Measurements from ENCODE around the gene FAM185A.
"Not testable (repeated sequence)": the region's sequence is repeated elsewhere in the genome, so short reads cannot be mapped to it uniquely, and the experiment has no call there.

The FAM185A gene

GRCh38 chr7:102748605-102749444 lies at the start of gene FAM185A:
Gene FAM185A, plus strand, starts transcription at chr7:102748999. Its CDS starts 209 bp downstream, at chr7:102749208.
- peak; percentile 90 for DNase-seq

- DNase-seq: not testable (repeated sequence)
Measured at GRCh38 chr7:102713011-102713690, 35.6 kb upstream of the FAM185A start.

- not testable (repeated sequence) for DNase-seq
Measured at GRCh38 chr7:102713691-102714080, 35.1 kb upstream of the FAM185A start.

GRCh38 chr7:102714774-102715522 lies 33.9 kb upstream of the FAM185A start:
- not testable (repeated sequence) for DNase-seq

GRCh38 chr7:102715718-102716117 lies 33.1 kb upstream of the FAM185A start:
- not testable (repeated sequence) for DNase-seq

GRCh38 chr7:102718491-102718890 lies 30.3 kb upstream of the FAM185A start:
- DNase-seq: not testable (repeated sequence)

- not testable (repeated sequence) for DNase-seq
Measured at GRCh38 chr7:102726170-102726569, 22.6 kb upstream of the FAM185A start.

- not testable (repeated sequence) for DNase-seq
Measured at GRCh38 chr7:102729670-102730069, 19.1 kb upstream of the FAM185A start.

- DNase-seq: not testable (repeated sequence)
Measured at GRCh38 chr7:102730431-102730830, 18.4 kb upstream of the FAM185A start.

GRCh38 chr7:102742002-102742771 lies 6.6 kb upstream of the FAM185A start:
- not testable (repeated sequence) for DNase-seq

- not testable (repeated sequence) for DNase-seq
Measured at GRCh38 chr7:102743861-102744260, 4.9 kb upstream of the FAM185A start.

- not testable (repeated sequence) for DNase-seq
Measured at GRCh38 chr7:102745494-102746288, 3.1 kb upstream of the FAM185A start.

GRCh38 chr7:102749445-102749786 lies 617 bp downstream of the FAM185A start:
- DNase-seq: not testable (repeated sequence)

GRCh38 chr7:102758227-102758626 lies 9.4 kb downstream of the FAM185A start:
- DNase-seq: not testable (repeated sequence)

- not testable (repeated sequence) for DNase-seq
Measured at GRCh38 chr7:102759934-102760333, 11.1 kb downstream of the FAM185A start.

GRCh38 chr7:102761234-102761633 lies 12.4 kb downstream of the FAM185A start:
- DNase-seq: not testable (repeated sequence)

GRCh38 chr7:102763295-102763905 lies 14.6 kb downstream of the FAM185A start:
- not testable (repeated sequence) for DNase-seq

GRCh38 chr7:102769657-102770192 lies 20.9 kb downstream of the FAM185A start:
- not testable (repeated sequence) for DNase-seq

GRCh38 chr7:102770467-102770866 lies 21.7 kb downstream of the FAM185A start:
- not testable (repeated sequence) for DNase-seq

- not testable (repeated sequence) for DNase-seq
Measured at GRCh38 chr7:102776217-102776616, 27.4 kb downstream of the FAM185A start.

- not testable (repeated sequence) for DNase-seq
Measured at GRCh38 chr7:102778663-102779062, 29.9 kb downstream of the FAM185A start.
